GM21367 (cell line): ENCODE data around the gene GZF1.

ENCODE experiments used
- ATAC-seq: cut with Tn5 transposase; IDR thresholded peaks from one replicate; pipeline ENCODE4 v1.9.1; 2021; ENCODE audit not compliant: unreplicated experiment

Gene GZF1

GRCh38 chr20:23368316-23369071, 6.5 kb downstream of the GZF1 start:
- no peak for ATAC-seq

- no peak for ATAC-seq
Measured at GRCh38 chr20:23369072-23369823, 7.3 kb downstream of the GZF1 start.

DNA sequence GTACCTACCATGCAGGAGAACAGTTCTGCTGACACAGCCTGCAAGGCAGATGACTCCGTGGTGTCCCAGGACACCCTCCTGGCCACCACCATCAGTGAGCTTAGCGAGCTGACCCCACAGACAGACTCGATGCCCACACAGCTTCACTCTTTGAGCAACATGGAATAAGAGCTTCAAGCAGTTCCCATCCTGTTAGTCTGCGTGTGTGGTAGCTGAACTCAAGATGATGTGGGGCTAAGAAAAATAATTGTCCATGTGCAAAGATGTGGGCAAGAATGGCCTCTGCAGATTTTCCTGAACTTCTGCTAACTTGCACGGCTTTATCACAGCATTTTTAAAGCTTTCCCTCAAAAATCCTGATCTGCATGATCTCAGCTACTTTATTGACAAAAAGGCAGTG, 8.3 kb downstream of the GZF1 start:
- no peak for ATAC-seq

GRCh38 chr20:23370873-23371272, 8.9 kb downstream of the GZF1 start:
- ATAC-seq: no peak

DNA sequence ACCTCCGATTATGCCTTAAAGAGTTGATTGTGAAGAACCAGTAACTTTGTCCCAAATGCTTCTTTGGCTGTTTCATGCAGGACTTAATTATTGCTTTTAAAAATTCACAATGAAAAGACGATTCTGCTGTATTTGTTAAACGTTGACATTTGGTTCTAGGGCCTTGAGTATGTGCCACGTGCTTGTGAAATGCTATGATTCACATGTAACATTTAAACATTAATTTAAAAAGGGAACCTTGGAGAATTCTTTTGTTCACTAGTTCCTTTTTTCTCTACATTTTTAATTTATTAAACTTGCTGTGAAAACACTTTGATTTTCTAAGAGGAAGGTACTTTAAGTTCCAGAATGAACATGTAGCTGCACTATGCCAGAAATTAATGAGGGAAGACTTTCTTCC, 9.5 kb downstream of the GZF1 start:
- no peak for ATAC-seq

DNA sequence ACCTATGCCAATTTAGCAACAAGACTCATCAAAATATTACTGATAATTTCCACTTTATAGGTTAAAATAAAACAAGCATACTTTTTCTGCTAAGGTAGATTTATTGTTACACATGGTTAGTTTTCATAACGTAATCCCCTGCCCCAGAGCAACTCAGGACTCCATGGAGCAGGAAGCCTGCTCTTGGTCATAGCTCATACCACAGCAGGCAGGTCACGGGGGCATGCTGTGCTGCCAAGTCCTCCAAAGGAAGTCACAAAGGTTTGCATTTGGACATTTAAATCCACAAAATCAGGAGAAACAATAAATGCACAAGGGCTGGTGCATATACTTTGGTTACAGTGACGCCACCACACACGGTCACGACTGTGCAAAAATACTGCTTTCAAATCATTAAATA, 12.5 kb downstream of the GZF1 start:
- no peak for ATAC-seq

GRCh38 chr20:23375827-23376226, 13.8 kb downstream of the GZF1 start:
- no peak for ATAC-seq

- no peak for ATAC-seq
Measured at GRCh38 chr20:23379772-23380171, 17.8 kb downstream of the GZF1 start.

GRCh38 chr20:23381876-23382275, 19.9 kb downstream of the GZF1 start:
- ATAC-seq: no peak

- no peak for ATAC-seq
Measured at GRCh38 chr20:23386304-23387117, 24.5 kb downstream of the GZF1 start.

DNA sequence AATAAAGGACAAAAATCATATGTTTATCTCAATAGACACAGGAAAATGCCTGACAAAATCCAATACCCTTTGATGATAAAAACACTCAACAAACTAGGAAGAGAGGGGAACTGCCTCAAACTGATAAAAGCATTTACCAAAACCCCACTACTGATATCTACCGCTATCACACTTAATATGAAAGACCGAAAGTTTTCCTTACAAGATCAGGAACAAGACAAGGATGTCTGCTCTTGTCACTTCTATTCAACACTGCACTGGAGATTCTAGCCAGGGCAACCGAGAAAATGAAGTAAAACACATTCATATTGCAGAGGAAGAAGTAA, 25.1 kb downstream of the GZF1 start:
- ATAC-seq: no peak

- ATAC-seq: no peak
Measured at GRCh38 chr20:23390091-23390774, 28.3 kb downstream of the GZF1 start.

- no peak for ATAC-seq
Measured at GRCh38 chr20:23391707-23392310, 29.8 kb downstream of the GZF1 start.

DNA sequence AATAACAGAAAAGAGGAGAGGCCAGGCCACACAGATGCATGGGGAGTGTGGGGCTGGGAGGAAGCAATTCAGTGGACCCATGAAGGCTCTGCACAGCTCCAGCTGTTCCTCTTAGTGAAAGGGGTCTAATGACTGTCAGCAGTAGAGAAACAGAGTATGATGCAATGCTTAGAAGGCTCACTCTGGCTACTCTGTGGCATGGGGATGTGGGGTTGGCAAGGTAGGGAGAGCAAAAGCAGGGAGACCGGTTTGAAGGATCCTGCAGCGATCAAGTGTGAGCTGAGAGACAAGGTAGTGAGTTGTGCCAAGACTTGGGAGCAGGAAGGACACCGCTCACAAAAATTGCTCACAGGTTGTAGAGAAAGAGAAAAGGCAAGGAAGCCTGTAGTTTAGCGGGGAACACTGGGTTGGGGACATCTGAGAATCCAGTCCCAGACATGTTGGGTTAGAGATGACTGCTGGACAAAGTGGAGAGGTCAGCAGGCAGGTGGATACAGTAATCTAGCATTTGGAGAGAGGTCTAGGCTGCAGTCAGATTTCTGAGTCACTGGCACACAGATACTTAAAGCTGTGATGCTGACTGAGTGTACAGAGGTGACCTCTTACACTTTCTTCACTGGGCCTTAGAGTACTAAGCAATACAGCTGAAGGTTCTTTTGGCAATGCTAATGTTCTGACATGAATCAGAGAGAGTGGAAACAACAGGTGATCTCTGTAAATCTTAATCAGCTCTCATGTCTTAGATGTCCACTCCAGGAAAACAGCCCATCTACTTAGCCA, 32.2 kb downstream of the GZF1 start:
- ATAC-seq: no peak

- no peak for ATAC-seq
Measured at GRCh38 chr20:23396950-23397627, 35.1 kb downstream of the GZF1 start.

- no peak for ATAC-seq
Measured at GRCh38 chr20:23397961-23398360, 36.0 kb downstream of the GZF1 start.

DNA sequence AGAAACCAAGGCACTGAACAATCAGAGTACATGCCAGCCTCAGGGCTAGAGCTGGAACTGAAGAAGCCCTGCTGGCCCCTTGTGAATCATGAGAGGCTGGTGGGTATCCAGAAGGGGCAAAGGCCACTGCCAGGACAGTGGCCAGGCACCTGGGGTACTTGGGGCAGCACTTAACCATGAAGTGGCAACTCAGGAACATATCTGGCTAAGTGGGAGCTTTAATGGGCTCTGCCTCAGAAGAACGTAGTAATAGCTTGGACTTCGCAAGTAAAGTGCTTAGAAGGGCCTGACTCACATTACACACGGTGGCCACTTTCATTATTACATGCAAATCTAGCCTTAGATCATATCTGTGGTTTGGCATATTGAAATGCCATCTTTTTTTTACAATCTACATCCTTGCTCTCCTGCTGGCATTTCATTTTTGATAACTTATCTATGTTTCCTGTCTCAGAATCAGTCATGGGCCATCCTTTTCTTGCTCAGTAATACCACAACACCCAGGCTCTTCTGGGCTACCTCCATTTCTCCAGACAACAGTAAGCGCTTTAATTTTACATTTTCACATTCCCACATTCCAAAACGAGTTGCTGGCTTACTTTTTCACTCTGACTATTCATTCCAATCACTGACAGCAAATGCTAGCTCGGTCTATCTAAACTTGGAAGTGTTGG, 37.7 kb downstream of the GZF1 start:
- ATAC-seq: no peak

DNA sequence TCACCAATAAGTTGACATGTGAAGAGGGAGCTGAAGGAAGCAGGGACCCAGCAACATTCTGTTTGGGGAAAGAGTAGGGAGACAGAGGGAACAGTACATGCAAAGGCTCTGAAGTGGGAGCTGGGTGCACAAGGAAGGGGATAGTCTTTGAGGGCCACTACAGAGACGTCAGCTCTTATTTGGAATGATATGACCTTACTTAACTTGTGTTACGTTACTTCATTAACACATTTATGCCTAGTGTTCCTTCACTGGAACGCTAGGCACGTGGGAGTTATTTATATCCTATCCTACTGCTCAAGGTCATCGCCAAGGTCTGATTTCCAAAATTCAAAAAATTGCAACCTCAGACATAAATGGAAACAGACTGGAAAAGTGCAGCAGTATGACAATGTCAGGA, 39.1 kb downstream of the GZF1 start:
- ATAC-seq: no peak

GRCh38 chr20:23403751-23404150, 41.8 kb downstream of the GZF1 start:
- ATAC-seq: no peak
